ENCODE data around the gene ZYX. TPM values are rescaled to one million over a fixed set of nuclear protein-coding genes. Genes with fewer than 3 reads are reported as not detected.

Gene ZYX
- total and polyA plus RNA-seq, 2 of the 13 experiments (the other 11 are each of a cell fraction or from before 2014, with no cell fraction given) = 9.9 to 13.7 TPM

- Histone ChIP-seq H3K36me3 (replicated peaks in 1 of 2; ENCODE audit: control insufficient read depth in 1 of 2, insufficient read depth in 2 of 2, low read length in 2 of 2) (no peaks in the 10 kb centered on the region), H3K4me2 (ENCODE audit: low read depth, low read length) (no peak overlapping the region), H3K27ac (ENCODE audit: extremely low read length, insufficient read depth, low read length) (no peak overlapping the region), H3K9ac (ENCODE audit: insufficient read depth, low read depth, low read length) (no peak overlapping the region), H3K4me3 (replicated peaks in 1 of 3; ENCODE audit: insufficient read depth in 1 of 3, low read depth in 2 of 3, low read length in 3 of 3) (no peak overlapping the region), H3K9me3 (ENCODE audit: low read length) (no peaks in the 10 kb centered on the region), H2AFZ (ENCODE audit: low read length) (no peak overlapping the region), H3K4me1 (ENCODE audit: insufficient read depth, low read length) (no peaks in the 10 kb centered on the region), H3K27me3 (ENCODE audit: control insufficient read depth in 1 of 2, insufficient read depth in 2 of 2, low read length in 2 of 2) (0 out of 5 replicates have a peak, but pooled peaks cover 0 to 3% of the 10 kb centered on the region in 2 experiments), H4K20me1 (ENCODE audit: insufficient read depth, low read length) (no peaks in the 10 kb centered on the region), H3K79me2 (ENCODE audit: insufficient read depth, low read length) (no peaks in the 10 kb centered on the region)
- in situ Hi-C loops (cut with HindIII; ENCODE audit: extremely low pct_ligation_motif_present, low pct_unique_long_range_greater_than_20kb) (no loop called here), intact Hi-C loops (cut with micrococcal nuclease; ENCODE audit: unreplicated experiment) (no loop called here)
- POLR2A ChIA-PET = no interaction called here
- WGBS (ENCODE audit: low lambda C conversion rate) = 38% methylated on average over 3 of the region's 3 CpGs
- TF ChIP-seq ZNF547 (CRISPR knock-in tag; IDR thresholded peaks at IDR 0.05) (no peak), ZNF44 (CRISPR knock-in tag; IDR thresholded peaks at IDR 0.05) (no peak), ZNF607 (CRISPR knock-in tag; IDR thresholded peaks at IDR 0.05; ENCODE audit: borderline replicate concordance) (no peak), ZNF747 (CRISPR knock-in tag; IDR thresholded peaks at IDR 0.05; ENCODE audit: borderline replicate concordance) (no peak), HNF1B (CRISPR knock-in tag; IDR thresholded peaks at IDR 0.05) (no peak), PBX3 (CRISPR knock-in tag; IDR thresholded peaks at IDR 0.05; ENCODE audit: borderline replicate concordance) (no peak), ZNF296 (CRISPR knock-in tag; conservative IDR thresholded peaks at IDR 0.05) (no peak), ZNF549 (CRISPR knock-in tag; IDR thresholded peaks at IDR 0.05) (no peak), ZNF260 (CRISPR knock-in tag; IDR thresholded peaks at IDR 0.05; ENCODE audit: borderline replicate concordance, low read depth) (no peak), DRAP1 (CRISPR knock-in tag; IDR thresholded peaks at IDR 0.05) (no peak), ZNF496 (CRISPR knock-in tag; IDR thresholded peaks at IDR 0.05; ENCODE audit: insufficient replicate concordance) (no peak), SCMH1 (CRISPR knock-in tag; IDR thresholded peaks at IDR 0.05; ENCODE audit: borderline replicate concordance) (no peak), ATF5 (CRISPR knock-in tag; IDR thresholded peaks at IDR 0.05; ENCODE audit: low read depth) (no peak), ZNF253 (CRISPR knock-in tag; IDR thresholded peaks at IDR 0.05; ENCODE audit: borderline replicate concordance) (no peak), ZNF878 (CRISPR knock-in tag; IDR thresholded peaks at IDR 0.05) (no peak), ARNT (IDR thresholded peaks at IDR 0.05) (no peak), RCOR2 (CRISPR knock-in tag; IDR thresholded peaks at IDR 0.05) (no peak), TFDP1 (CRISPR knock-in tag; IDR thresholded peaks at IDR 0.05; ENCODE audit: borderline replicate concordance) (no peak), CBFB (CRISPR knock-in tag; IDR thresholded peaks at IDR 0.05) (no peak), ZNF326 (CRISPR knock-in tag; IDR thresholded peaks at IDR 0.05; ENCODE audit: borderline replicate concordance) (no peak)
- FAIRE-seq (no peak), DNase-seq (ENCODE audit: low spot score) (no peak), ATAC-seq (no peak)
- BruUV-seq (replicated peaks) = no TSS peak
- CTCF ChIA-PET (ENCODE audit: low intra/inter-chr PET ratio, low total read pairs) = no interaction called here
These were observed 55.3 kb downstream of the ZYX start for GRCh38 chr7:143436325-143436946.

Data from HepG2 (cell line).